IMR-90 (cell line): ENCODE data around the gene SOD1. TPM values are rescaled to one million over a fixed set of nuclear protein-coding genes. Genes with fewer than 3 reads are reported as not detected.
A peak's percentile ranks its signal among the peaks of the same experiment; 100 is the strongest.

ENCODE experiments used
- ATAC-seq: fragments of 200-7000 bp; cut with Tn5 transposase; 2 replicates; pipeline ENCODE4 v1.9.1; 2020; ENCODE audit warnings: low read depth, mild to moderate bottlenecking, moderate library complexity
- BruUV-seq: library from RNA; stranded (reverse); fragments of 400-500 nt; replicated peaks from 2 replicates; lab custom pipeline; 2021; lab: Mats Ljungman, UMichigan
- CTCF ChIA-PET: fragments of 300-600 bp; formaldehyde crosslinking; extraction: SDS; loops from one replicate; lab custom pipeline; 2021; ENCODE audit warnings: antibody characterized with exemption; lab: Yijun Ruan, JAX
- POLR2A ChIA-PET: fragments of 300-600 bp; sonication (Branson Sonifier 250); formaldehyde crosslinking; loops from one replicate; lab custom pipeline; 2022; ENCODE audit warnings: antibody characterized with exemption; ENCODE audit not compliant: unreplicated experiment; lab: Charles Lee
- DNase-seq: peaks from one replicate; pipeline ENCODE4 v3.0.0; 2013
- H2AFZ ChIP-seq: replicated peaks from 2 replicates; pipeline ENCODE3; 2013; ENCODE audit warnings: low read length, mild to moderate bottlenecking; ENCODE audit not compliant: poor library complexity
- H2AK5ac ChIP-seq: 2 replicates; pipeline ENCODE4 v1.6.1; 2013; ENCODE audit warnings: low read depth, low read length, inconsistent platforms
- H2AK9ac ChIP-seq: replicated peaks from 2 replicates; pipeline ENCODE3; 2013; ENCODE audit warnings: mild to moderate bottlenecking, low read depth, low read length, moderate library complexity; ENCODE audit not compliant: poor library complexity
- H2BK120ac ChIP-seq: 2 replicates; pipeline ENCODE4 v1.6.1; 2013; ENCODE audit warnings: low read depth, low read length, inconsistent platforms
- H2BK15ac ChIP-seq: 3 replicates; pipeline ENCODE4 v1.6.1; 2013; ENCODE audit warnings: low read depth, low read length, inconsistent platforms
- H2BK20ac ChIP-seq: 2 replicates; pipeline ENCODE4 v1.6.1; 2013; ENCODE audit warnings: low read depth, mild to moderate bottlenecking, inconsistent platforms, low read length, moderate library complexity
- H2BK5ac ChIP-seq: 2 replicates; pipeline ENCODE4 v1.6.1; 2013; ENCODE audit warnings: mild to moderate bottlenecking, low read depth, low read length, inconsistent platforms; ENCODE audit not compliant: poor library complexity, severe bottlenecking
- H3K14ac ChIP-seq: replicated peaks from 2 replicates; pipeline ENCODE4 v1.6.1; 2013; ENCODE audit warnings: low read depth, low read length, inconsistent platforms
- H3K18ac ChIP-seq: 2 replicates; pipeline ENCODE4 v1.6.1; 2013; ENCODE audit warnings: low read depth, low read length, control low read depth
- H3K23ac ChIP-seq: 2 replicates; pipeline ENCODE4 v1.6.1; 2013; ENCODE audit warnings: low read depth, low read length, inconsistent platforms
- H3K27ac ChIP-seq: 2 replicates; pipeline ENCODE4 v1.5.1; 2013; ENCODE audit warnings: mild to moderate bottlenecking, control low read depth, low read length; ENCODE audit not compliant: insufficient read depth
- H3K27me3 ChIP-seq: 2 replicates; pipeline ENCODE4 v1.6.1; 2013; ENCODE audit warnings: low read length; ENCODE audit not compliant: control insufficient read depth, insufficient read depth
- H3K36me3 ChIP-seq: 2 replicates; pipeline ENCODE4 v1.6.1; 2013; ENCODE audit warnings: low read length, mixed read lengths; ENCODE audit not compliant: control insufficient read depth, insufficient read depth
- H3K4ac ChIP-seq: 2 replicates; pipeline ENCODE4 v1.6.1; 2013; ENCODE audit warnings: low read depth, low read length, inconsistent platforms
- H3K4me1 ChIP-seq: 2 replicates; pipeline ENCODE4 v1.6.1; 2013; ENCODE audit warnings: low read length, mixed read lengths; ENCODE audit not compliant: control insufficient read depth, insufficient read depth
- H3K4me2 ChIP-seq: 2 replicates; pipeline ENCODE4 v1.6.1; 2013; ENCODE audit warnings: low read depth, mild to moderate bottlenecking, control low read depth, low read length, moderate library complexity
- H3K4me3 ChIP-seq: 2 replicates; pipeline ENCODE4 v1.5.1; 2013; ENCODE audit warnings: low read depth, mild to moderate bottlenecking, control low read depth, low read length, moderate library complexity; ENCODE audit not compliant: insufficient read depth
- H3K56ac ChIP-seq: 2 replicates; pipeline ENCODE4 v1.6.1; 2013; ENCODE audit warnings: low read length, inconsistent platforms; ENCODE audit not compliant: insufficient read depth; ENCODE audit errors: extremely low read depth
- H3K79me1 ChIP-seq, 2 experiments: 2 replicates each; pipeline ENCODE4 v1.6.1; 2013; ENCODE audit warnings: low read length in 2 of 2, inconsistent platforms in 1 of 2, low read depth in 1 of 2
- H3K9ac ChIP-seq: 2 replicates; pipeline ENCODE4 v1.6.1; 2013; ENCODE audit warnings: low read depth, low read length, control low read depth
- H3K9me1 ChIP-seq: 2 replicates; pipeline ENCODE4 v1.6.1; 2013; ENCODE audit warnings: low read length, inconsistent platforms; ENCODE audit not compliant: insufficient read depth
- H3K9me3 ChIP-seq: 2 replicates; pipeline ENCODE4 v1.6.1; 2013; ENCODE audit warnings: low read length; ENCODE audit not compliant: control insufficient read depth, insufficient read depth
- H4K20me1 ChIP-seq: 2 replicates; pipeline ENCODE4 v1.6.1; 2013; ENCODE audit warnings: low read length, inconsistent platforms; ENCODE audit not compliant: insufficient read depth
- H4K5ac ChIP-seq: 2 replicates; pipeline ENCODE4 v1.6.1; 2013; ENCODE audit warnings: mild to moderate bottlenecking, low read depth, low read length, control low read depth
- H4K8ac ChIP-seq, 2 experiments: 2 replicates each; pipeline ENCODE4 v1.6.1; 2013; ENCODE audit warnings: low read depth in 2 of 2, low read length in 2 of 2, control low read depth in 1 of 2, inconsistent platforms in 1 of 2
- H4K91ac ChIP-seq: 2 replicates; pipeline ENCODE4 v1.6.1; 2013; ENCODE audit warnings: low read depth, low read length, inconsistent platforms; ENCODE audit not compliant: insufficient read depth
- BHLHE40 ChIP-seq: fragments of 150-350 bp; IDR thresholded peaks from 2 replicates; pipeline ENCODE4 v1.6.1; 2016; ENCODE audit warnings: mild to moderate bottlenecking, low read depth, low read length
- RCOR1 ChIP-seq: IDR thresholded peaks from 2 replicates; pipeline ENCODE4 v1.6.1; 2012; ENCODE audit warnings: mild to moderate bottlenecking, low read length, improper control_type of control experiment; ENCODE audit not compliant: insufficient replicate concordance
- WGBS, 2 experiments: methylation state at CpG; one replicate each; pipeline versions ENCODE4 v1.1.5 to v1.1.7; 2013; ENCODE audit warnings: missing lambda C conversion rate in 2 of 2; ENCODE audit not compliant: insufficient read length in 1 of 2; ENCODE audit errors: extremely low coverage in 2 of 2; 5-methylcytosine and 5-hydroxymethylcytosine counted together
- dilution Hi-C: fragments of 300-500 bp; cut with HindIII; formaldehyde crosslinking; loops from one replicate; pipeline ENCODE4 v1.14.3; 2018; ENCODE audit warnings: low sequenced_read_pairs; ENCODE audit not compliant: unreplicated experiment
- in situ Hi-C: fragments of 300-500 bp; cut with MboI; formaldehyde crosslinking; loops from 3 replicates; pipeline ENCODE4 v1.14.3; 2019; ENCODE audit warnings: low sequenced_read_pairs, inconsistent platforms, mixed read lengths
- intact Hi-C: fragments of 100-400 bp; cut with micrococcal nuclease; formaldehyde crosslinking; loops from 2 replicates; pipeline ENCODE4 v1.10.0; 2022
- polyA plus RNA-seq, 3 experiments: library from polyadenylated mRNA; depleted of rRNA; stranded (reverse); fragments of >200 nt; gene quantifications; 2 replicates each; pipeline ENCODE4 v1.2.3, GENCODE V29; 2012; ENCODE audit warnings: low replicate concordance in 1 of 3
- total RNA-seq: library from RNA; depleted of rRNA; stranded (reverse); fragments of >200 nt; gene quantifications from 2 replicates; pipeline ENCODE4 v1.2.3, GENCODE V29; 2012

The SOD1 gene
- total and polyA plus RNA-seq, 2 of the 4 experiments (the other 2 are of a cell fraction) = 312 to 392 TPM

DNA sequence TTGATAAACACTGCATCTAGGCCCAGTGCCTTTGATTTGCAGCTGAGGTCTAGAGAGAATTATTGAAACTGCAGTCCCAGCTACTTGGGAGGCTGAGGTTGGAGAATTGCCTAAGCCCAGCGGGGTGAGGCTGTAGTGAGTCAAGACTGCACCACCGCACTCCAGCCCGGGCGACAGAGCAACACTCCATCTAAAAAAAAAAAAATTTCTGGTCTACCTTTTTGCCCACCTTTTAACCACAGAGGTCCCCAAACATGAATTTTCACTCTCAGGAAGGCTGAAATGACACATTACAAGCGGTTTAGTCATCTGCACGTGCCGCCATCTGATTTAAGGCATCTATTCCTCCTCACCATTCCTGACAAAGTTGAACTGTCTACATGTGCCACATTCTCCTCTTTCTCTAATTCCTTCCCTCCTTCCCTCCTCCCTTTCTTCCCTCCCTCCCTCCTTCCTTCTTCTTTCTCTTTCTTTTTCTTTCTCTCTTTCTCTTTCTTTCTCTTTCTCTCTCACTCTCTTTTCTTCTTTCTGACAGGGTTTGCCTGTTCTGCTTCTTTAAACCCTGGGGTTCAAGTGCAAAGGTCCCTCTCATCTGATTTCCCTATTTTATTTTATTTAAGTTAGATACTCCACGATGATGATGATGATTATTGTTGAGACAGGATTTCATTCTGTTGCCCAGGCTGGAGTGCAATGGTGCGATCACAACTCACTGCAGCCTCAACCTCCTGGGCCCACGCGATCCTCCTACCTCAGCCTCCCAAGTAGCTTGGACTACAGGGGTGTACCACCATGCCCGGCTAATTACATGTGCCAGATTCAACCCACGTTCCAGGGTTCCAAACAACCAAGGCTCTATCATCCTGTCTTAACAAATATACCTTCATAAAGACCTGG is 3.0 kb upstream of the SOD1 start:
- Histone ChIP-seq H3K79me1 (peaks cover 0 to 9% of the 10 kb centered on the region in 2 experiments; a peak in 2 of 4 replicates), H3K4ac (no peak overlapping the region), H2AK9ac (no peak overlapping the region), H3K9me3 (no peaks in the 10 kb centered on the region), H3K14ac (no peak overlapping the region), H2AK5ac (no peak overlapping the region), H3K56ac (no peak overlapping the region), H3K9ac (no peak overlapping the region), H3K4me2 (no peak overlapping the region), H4K8ac (no peak overlapping the region), H3K9me1 (no peaks in the 10 kb centered on the region), H3K27me3 (no peaks in the 10 kb centered on the region), H3K27ac (no peak overlapping the region), H4K5ac (no peak overlapping the region), H3K18ac (no peak overlapping the region), H3K4me3 (no peak overlapping the region), H3K36me3 (no peaks in the 10 kb centered on the region; the same call in 1 of the 2 replicates), H2BK5ac (no peak overlapping the region), H4K20me1 (peaks cover 10% of the 10 kb centered on the region; the same call in 1 of the 2 replicates), H4K91ac (no peak overlapping the region), H3K4me1 (no peaks in the 10 kb centered on the region), H2BK20ac (no peak overlapping the region), H2BK120ac (no peak overlapping the region), H2AFZ (no peak overlapping the region), H2BK15ac (no peak overlapping the region), H3K23ac (no peak overlapping the region)
- ChIA-PET CTCF (no interaction called here), POLR2A (interaction anchor here (0.5 kb wide), 1 partner anchor 14 kb away, joined by 3 read pairs; no protein-coding TSS in a partner anchor)
- dilution Hi-C loops = no loop called here
- TF ChIP-seq RCOR1 (no peak), BHLHE40 (peak; percentile 53; the same call in 1 of the 2 replicates)
- ATAC-seq (no peak), DNase-seq (peak; percentile 47)
- WGBS, 2 experiments = 60% methylated on average over 6 of the region's 13 CpGs; no CpG with 5 or more reads in 1 of the 2 experiments
- intact Hi-C loops = no loop called here
- in situ Hi-C loops = no loop called here
- BruUV-seq = no TSS peak
